ENCODE data around the gene RNU7-1.

The RNU7-1 gene

GRCh38 chr12:6923851-6924250 lies 19.8 kb upstream of the RNU7-1 start:
- Mint-ChIP-seq H3K4me1 (peaks cover 44% of the 10 kb centered on the region), H3K36me3 (ENCODE audit: low read depth) (no peaks in the 10 kb centered on the region), H3K27ac (peak overlapping the region; percentile 98 to 100 (median 100)), H3K27me3 (ENCODE audit: low read depth) (no peaks in the 10 kb centered on the region), H3K4me3 (peak overlapping the region in 1 of 3 experiments; percentile 97), H3K9me3 (no peaks in the 10 kb centered on the region)
- TF ChIP-seq CTCF (IDR thresholded peaks at IDR 0.05; ENCODE audit: unreplicated experiment in 3 of 3), result no peak

- Mint-ChIP-seq H3K4me1 (peaks cover 57% of the 10 kb centered on the region), H3K9me3 (no peaks in the 10 kb centered on the region), H3K4me3 (peak overlapping the region; percentile 91 to 97 (median 96)), H3K27ac (peak overlapping the region; percentile 98 to 100 (median 100)), H3K36me3 (ENCODE audit: low read depth) (no peaks in the 10 kb centered on the region), H3K27me3 (ENCODE audit: low read depth) (no peaks in the 10 kb centered on the region)
- TF ChIP-seq CTCF (IDR thresholded peaks at IDR 0.05; ENCODE audit: unreplicated experiment in 3 of 3), result no peak
Observed at GRCh38 chr12:6925239-6925539, 18.4 kb upstream of the RNU7-1 start.

- TF ChIP-seq CTCF (IDR thresholded peaks at IDR 0.05; ENCODE audit: unreplicated experiment in 3 of 3), result no peak
- no peaks in the 10 kb centered on the region for H3K9me3 Mint-ChIP-seq
- no peaks in the 10 kb centered on the region for H3K27me3 Mint-ChIP-seq (ENCODE audit: low read depth)
- peak overlapping the region; percentile 98 to 100 (median 100) for H3K27ac Mint-ChIP-seq
- H3K4me1 Mint-ChIP-seq, result peaks cover 61% of the 10 kb centered on the region
- peak overlapping the region; percentile 91 to 97 (median 96) for H3K4me3 Mint-ChIP-seq
- no peaks in the 10 kb centered on the region for H3K36me3 Mint-ChIP-seq (ENCODE audit: low read depth)
Observed at GRCh38 chr12:6925540-6926279, 17.9 kb upstream of the RNU7-1 start.

- Mint-ChIP-seq H3K36me3 (ENCODE audit: low read depth) (peaks cover 8% of the 10 kb centered on the region), H3K27me3 (ENCODE audit: low read depth) (no peaks in the 10 kb centered on the region), H3K4me1 (peaks cover 72% of the 10 kb centered on the region), H3K27ac (peak within 1 kb of the TSS; percentile 98 to 100 (median 100)), H3K9me3 (no peaks in the 10 kb centered on the region), H3K4me3 (peak within 1 kb of the TSS; percentile 96 to 99 (median 97))
- no peak for TF ChIP-seq CTCF (IDR thresholded peaks at IDR 0.05; ENCODE audit: unreplicated experiment in 3 of 3)
Observed at GRCh38 chr12:6927379-6928021, 16.1 kb upstream of the RNU7-1 start, which contains the start of gene ATN1. ATN1 (plus strand) TSS chr12:6927959; CDS start chr12:6934002, 6,043 bp downstream.

GRCh38 chr12:6928022-6928702 lies 15.5 kb upstream of the RNU7-1 start:
- Mint-ChIP-seq H3K9me3 (no peaks in the 10 kb centered on the region), H3K4me1 (peaks cover 77% of the 10 kb centered on the region), H3K27ac (peak overlapping the region; percentile 94 to 97 (median 95)), H3K27me3 (ENCODE audit: low read depth) (no peaks in the 10 kb centered on the region), H3K36me3 (ENCODE audit: low read depth) (peaks cover 13% of the 10 kb centered on the region), H3K4me3 (peak overlapping the region; percentile 96 to 99 (median 97))
- TF ChIP-seq CTCF (IDR thresholded peaks at IDR 0.05; ENCODE audit: unreplicated experiment in 3 of 3), result no peak

All from nephron (organoid).